Lung (tissue), 12 donors: ENCODE data around the gene VCPKMT. TPM values are rescaled to one million over a fixed set of nuclear protein-coding genes. Genes with fewer than 3 reads are reported as not detected.

Source experiments
- ATAC-seq: fragments of 200-7000 bp; cut with Tn5 transposase; one replicate; pipeline ENCODE4 v1.9.1; 2020; ENCODE audit warnings: moderate number of reproducible peaks; ENCODE audit not compliant: insufficient read depth, low FRiP score
- DNase-seq, 3 donors: peaks; one replicate each; pipeline ENCODE4 v3.0.0-alpha.2; 2013 to 2017
- H3K27ac ChIP-seq, 2 donors: one replicate each; pipeline ENCODE4 v1.5.1; 2013; ENCODE audit warnings: mild to moderate bottlenecking in 2 of 2, moderate library complexity in 2 of 2, control low read depth in 1 of 2, inconsistent platforms in 1 of 2, low read depth in 1 of 2, low read length in 1 of 2
- H3K27me3 ChIP-seq, 3 donors: one replicate each; pipeline ENCODE4 v1.5.1; 2013; ENCODE audit warnings: low read length in 2 of 3; ENCODE audit not compliant: control insufficient read depth in 3 of 3, insufficient read depth in 3 of 3
- H3K36me3 ChIP-seq, 4 donors: one replicate each; pipeline ENCODE4 v1.5.1; 2013; ENCODE audit warnings: low read length in 4 of 4, mild to moderate bottlenecking in 1 of 4, moderate library complexity in 1 of 4; ENCODE audit not compliant: control insufficient read depth in 4 of 4, insufficient read depth in 4 of 4
- H3K4me1 ChIP-seq, 5 donors: one replicate each; pipeline ENCODE4 v1.5.1; 2013; ENCODE audit warnings: low read length in 5 of 5, mild to moderate bottlenecking in 2 of 5, moderate library complexity in 1 of 5; ENCODE audit not compliant: control insufficient read depth in 5 of 5, insufficient read depth in 5 of 5
- H3K4me3 ChIP-seq: one replicate; pipeline ENCODE4 v1.5.1; 2013; ENCODE audit warnings: mild to moderate bottlenecking, control low read depth, moderate library complexity
- H3K9ac ChIP-seq, 2 donors: one replicate each; pipeline ENCODE4 v1.5.1; 2013; ENCODE audit warnings: low read length in 2 of 2, control low read depth in 1 of 2; ENCODE audit not compliant: insufficient read depth in 1 of 2
- H3K9me3 ChIP-seq, 4 donors: one replicate each; pipeline ENCODE4 v1.5.1; 2013; ENCODE audit warnings: low read length in 3 of 4, mild to moderate bottlenecking in 1 of 4, moderate library complexity in 1 of 4; ENCODE audit not compliant: control insufficient read depth in 4 of 4, insufficient read depth in 3 of 4
- WGBS, 2 donors: extraction: QIAGEN DNeasy Blood & Tissue Kit; methylation state at CpG; one replicate each; pipeline ENCODE4 v1.1.7; 2013; 5-methylcytosine and 5-hydroxymethylcytosine counted together
- polyA plus RNA-seq, 2 donors: library from polyadenylated mRNA; stranded (reverse); fragments of 200-250 nt; gene quantifications; one replicate each; pipeline ENCODE4 v1.2.1, GENCODE V29; 2013
- total RNA-seq, 2 donors: library from RNA; depleted of rRNA in 1 of 2; stranded (reverse); fragments of >200 nt in 1 of 2; gene quantifications; one replicate each; pipeline ENCODE4 v1.2.1, GENCODE V29; 2014 to 2021
- TF ChIP-seq, protein P1 (sequence below): IDR thresholded peaks from 2 replicates; pipeline ENCODE4 v1.5.1; 2012; ENCODE audit warnings: mild to moderate bottlenecking; ENCODE audit errors: control extremely low read depth, extremely low read depth
- donor health status: control.
- donor health status: control.
- donor health status: Bipolar disorder and iron deficiency.
- donor health status: healthy.
- donor health status: DM: yes; HTN: yes; CAD: no.

VCPKMT gene
- total and polyA plus RNA-seq, 4 donors: 5.9 to 17.6 (median 7.7) TPM

DNA sequence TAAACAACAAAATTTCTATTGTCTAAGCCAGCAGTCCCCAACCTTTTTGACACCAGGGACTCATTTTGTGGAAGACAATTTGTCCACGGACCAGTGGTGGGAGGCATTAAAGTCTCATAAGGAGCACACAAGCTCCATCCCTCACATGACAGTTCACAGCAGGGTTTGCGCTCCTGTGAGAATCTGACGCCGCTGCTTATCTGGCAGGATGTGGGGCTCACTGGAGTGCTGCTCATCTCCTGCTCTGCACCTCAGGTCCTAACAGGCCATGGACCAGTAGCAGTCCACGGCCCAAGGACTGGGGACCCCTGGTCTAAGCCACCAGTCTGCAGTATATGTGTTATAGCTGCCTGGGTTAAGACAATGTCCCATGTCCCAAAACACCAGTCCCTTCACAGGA lies 27.2 kb downstream of the VCPKMT start:
- peaks cover 0 to 2% (median under 1%) of the 10 kb centered on the region in 4 donors for H3K36me3 ChIP-seq
- no peak overlapping the region for H3K4me3 ChIP-seq
- 89 to 97% methylated on average over 5 of the region's 5 CpGs for WGBS, 2 donors
- H3K27ac ChIP-seq: no peak overlapping the region
- H3K9ac ChIP-seq: no peak overlapping the region
- DNase-seq (no peak), ATAC-seq (no peak)
- no peaks in the 10 kb centered on the region for H3K4me1 ChIP-seq
- TF ChIP-seq, protein P1, sequence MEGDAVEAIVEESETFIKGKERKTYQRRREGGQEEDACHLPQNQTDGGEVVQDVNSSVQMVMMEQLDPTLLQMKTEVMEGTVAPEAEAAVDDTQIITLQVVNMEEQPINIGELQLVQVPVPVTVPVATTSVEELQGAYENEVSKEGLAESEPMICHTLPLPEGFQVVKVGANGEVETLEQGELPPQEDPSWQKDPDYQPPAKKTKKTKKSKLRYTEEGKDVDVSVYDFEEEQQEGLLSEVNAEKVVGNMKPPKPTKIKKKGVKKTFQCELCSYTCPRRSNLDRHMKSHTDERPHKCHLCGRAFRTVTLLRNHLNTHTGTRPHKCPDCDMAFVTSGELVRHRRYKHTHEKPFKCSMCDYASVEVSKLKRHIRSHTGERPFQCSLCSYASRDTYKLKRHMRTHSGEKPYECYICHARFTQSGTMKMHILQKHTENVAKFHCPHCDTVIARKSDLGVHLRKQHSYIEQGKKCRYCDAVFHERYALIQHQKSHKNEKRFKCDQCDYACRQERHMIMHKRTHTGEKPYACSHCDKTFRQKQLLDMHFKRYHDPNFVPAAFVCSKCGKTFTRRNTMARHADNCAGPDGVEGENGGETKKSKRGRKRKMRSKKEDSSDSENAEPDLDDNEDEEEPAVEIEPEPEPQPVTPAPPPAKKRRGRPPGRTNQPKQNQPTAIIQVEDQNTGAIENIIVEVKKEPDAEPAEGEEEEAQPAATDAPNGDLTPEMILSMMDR: no peak
- no peaks in the 10 kb centered on the region for H3K9me3 ChIP-seq
- no peaks in the 10 kb centered on the region for H3K27me3 ChIP-seq

DNA sequence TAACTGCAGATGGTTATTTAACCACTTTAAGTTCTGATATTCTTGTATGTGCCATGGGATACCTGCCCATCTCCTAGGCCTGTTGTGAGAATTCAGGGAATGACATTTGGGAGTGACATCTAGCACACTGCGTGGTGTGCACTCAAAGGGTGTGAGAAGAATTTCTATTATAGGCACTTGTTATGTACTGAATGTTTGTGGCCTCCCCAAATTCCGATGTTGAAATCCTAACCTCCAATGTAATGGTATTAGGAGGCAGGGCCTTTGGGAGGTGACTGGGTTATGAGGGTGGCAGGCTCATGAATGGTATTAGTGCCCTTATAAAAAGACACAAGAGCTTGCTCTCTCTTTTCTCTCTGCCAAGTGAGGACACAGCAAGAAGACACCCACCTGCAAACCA lies 27.6 kb downstream of the VCPKMT start:
- H3K4me3 ChIP-seq: no peak overlapping the region
- TF ChIP-seq, protein P1: no peak
- no peaks in the 10 kb centered on the region for H3K27me3 ChIP-seq
- H3K9me3 ChIP-seq: no peaks in the 10 kb centered on the region
- DNase-seq (no peak), ATAC-seq (no peak)
- WGBS, 2 donors: 48 to 78% methylated on average over 2 of the region's 2 CpGs
- no peaks in the 10 kb centered on the region for H3K4me1 ChIP-seq
- no peak overlapping the region for H3K27ac ChIP-seq
- peaks cover 0 to 2% (median under 1%) of the 10 kb centered on the region in 4 donors for H3K36me3 ChIP-seq
- no peak overlapping the region for H3K9ac ChIP-seq

DNA sequence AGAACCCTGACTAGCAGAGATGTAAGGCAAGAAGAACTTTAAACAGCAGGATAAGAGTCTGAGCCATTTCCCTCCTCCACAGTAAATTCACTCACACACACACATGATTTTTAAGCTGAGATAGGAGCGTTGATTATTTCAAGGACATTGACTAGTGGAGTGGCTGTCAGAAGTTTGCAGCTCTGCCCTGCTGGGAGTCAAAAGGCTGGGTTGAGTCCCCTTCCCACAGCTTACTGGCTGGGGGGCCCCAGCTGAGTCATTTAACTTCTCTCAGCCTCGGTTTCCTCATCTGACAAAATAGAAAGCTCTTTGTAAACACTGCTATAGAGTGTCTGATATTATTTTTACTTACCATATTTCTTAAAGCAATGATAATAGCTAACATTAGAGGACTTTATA lies 28.3 kb downstream of the VCPKMT start:
- 86 to 96% methylated on average over 2 of the region's 2 CpGs for WGBS, 2 donors
- no peak for DNase-seq
- Histone ChIP-seq H3K27me3 (no peaks in the 10 kb centered on the region), H3K9ac (no peak overlapping the region), H3K4me1 (no peaks in the 10 kb centered on the region), H3K4me3 (no peak overlapping the region), H3K36me3 (peaks cover 0 to 2% (median under 1%) of the 10 kb centered on the region in 4 donors), H3K27ac (no peak overlapping the region), H3K9me3 (no peaks in the 10 kb centered on the region)
- TF ChIP-seq, protein P1: no peak
- ATAC-seq: no peak
